ENCODE data around the gene SCNN1A.
A peak's percentile ranks its signal among the peaks of the same experiment; 100 is the strongest.

SCNN1A gene

DNA sequence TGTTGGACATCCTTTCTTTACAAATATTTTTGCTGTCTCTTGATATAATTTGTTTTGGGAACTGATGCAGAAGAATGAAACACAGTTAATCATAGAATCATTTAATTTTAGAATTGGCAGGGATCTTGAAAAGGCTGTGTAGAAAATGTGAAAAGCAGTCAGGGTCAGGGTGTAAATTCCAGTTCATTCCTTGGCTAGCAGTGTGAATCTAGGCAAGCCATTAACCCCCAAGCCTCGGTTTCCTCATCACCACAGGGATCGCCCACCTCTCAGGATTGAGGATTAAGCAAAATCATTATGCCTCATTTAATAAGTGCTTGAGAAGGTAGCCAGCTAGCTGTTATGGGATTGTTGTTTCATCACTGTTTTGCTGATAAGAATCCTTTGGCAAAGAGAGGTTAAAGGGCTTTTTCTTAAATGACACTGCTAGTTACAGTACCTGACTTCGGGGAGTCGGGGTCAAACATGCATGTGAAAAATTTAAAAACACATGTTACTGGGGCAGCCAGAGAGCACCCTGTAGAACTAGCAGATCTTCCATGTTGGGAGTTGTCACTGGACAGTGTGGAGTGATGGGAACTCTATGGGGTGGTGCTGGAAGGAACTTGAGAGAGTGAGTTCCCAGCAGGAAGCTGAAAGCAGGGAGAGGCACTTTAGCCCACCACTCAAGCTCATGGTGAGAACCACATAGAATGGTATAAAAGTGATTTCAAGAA lies 44.2 kb downstream of the SCNN1A start:
- no peak for DNase-seq

DNA sequence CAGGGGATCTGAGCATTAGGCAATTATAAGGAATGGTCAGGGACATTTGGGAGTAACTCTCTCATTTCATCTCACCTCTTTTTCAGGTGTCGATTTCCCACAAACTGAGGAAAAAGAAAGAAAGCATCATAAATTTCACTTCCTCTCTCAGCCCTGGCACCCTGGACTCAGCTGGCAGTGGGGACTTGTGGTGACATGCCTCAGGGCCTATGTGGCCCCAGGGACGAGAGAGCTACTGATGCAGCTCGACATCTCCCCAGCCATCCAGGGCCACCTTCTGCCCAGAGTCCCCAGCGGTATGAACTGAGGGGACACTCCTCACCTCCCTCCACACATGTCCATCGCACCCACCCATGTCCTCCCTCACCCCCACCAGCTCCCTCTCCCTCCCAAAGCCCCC lies 45.2 kb downstream of the SCNN1A start:
- DNase-seq = no peak

DNA sequence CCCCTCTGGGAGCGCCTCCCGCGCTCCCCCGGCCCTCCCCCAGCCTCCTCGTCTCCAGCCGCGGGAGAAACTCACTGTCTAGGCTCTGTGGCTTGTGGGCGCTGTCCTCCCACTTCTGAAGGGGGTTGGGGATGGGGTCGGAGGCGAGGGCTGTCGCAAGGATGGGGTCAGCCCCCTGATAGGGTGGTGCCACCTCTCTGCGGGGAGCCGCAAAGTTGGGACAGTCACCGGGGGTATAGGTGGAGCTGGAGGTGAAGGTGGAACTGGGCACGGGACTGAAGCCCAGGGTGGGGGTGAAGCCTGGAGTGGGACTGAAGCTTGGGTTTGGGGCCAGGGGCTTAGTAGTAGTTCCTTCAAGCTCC lies 45.7 kb downstream of the SCNN1A start:
- no peak for DNase-seq

DNA sequence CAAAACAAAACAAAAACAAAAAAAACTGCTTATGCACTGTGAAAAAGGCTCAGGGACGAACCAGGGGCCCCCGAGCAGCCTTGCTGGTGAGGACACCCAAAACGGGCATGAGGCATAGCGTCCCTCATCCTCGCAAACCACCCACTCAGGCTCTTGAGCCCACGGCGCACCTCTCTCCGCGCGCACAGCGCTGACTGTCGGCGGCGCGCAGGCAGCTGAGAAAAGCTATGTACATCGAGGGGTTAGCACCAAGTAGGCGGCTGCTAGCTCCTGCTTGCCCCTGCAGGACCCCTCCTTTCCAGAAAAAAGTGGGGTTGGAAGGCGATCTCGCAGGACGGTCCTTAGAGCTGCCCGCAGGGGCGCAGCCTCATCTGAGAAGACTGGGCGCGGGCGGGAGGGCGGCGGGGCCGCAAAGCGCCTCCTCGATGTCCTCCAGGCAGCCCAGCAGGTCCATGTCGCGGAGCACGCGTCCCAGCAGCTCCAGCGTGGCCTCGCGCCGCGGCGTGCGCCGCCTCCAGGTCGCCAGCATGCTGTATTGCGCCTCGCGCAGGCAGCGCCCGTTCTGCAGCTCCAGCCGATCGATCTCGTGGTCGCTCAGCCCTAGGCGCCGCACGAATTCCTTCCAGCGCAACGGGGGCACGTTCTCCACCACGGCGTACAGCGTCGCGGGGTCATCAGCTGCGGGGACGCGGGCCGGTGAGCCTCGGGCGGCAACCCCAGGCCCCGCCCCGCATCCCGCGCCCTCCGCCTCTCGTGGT lies 46.2 kb downstream of the SCNN1A start:
- DNase-seq = no peak

DNA sequence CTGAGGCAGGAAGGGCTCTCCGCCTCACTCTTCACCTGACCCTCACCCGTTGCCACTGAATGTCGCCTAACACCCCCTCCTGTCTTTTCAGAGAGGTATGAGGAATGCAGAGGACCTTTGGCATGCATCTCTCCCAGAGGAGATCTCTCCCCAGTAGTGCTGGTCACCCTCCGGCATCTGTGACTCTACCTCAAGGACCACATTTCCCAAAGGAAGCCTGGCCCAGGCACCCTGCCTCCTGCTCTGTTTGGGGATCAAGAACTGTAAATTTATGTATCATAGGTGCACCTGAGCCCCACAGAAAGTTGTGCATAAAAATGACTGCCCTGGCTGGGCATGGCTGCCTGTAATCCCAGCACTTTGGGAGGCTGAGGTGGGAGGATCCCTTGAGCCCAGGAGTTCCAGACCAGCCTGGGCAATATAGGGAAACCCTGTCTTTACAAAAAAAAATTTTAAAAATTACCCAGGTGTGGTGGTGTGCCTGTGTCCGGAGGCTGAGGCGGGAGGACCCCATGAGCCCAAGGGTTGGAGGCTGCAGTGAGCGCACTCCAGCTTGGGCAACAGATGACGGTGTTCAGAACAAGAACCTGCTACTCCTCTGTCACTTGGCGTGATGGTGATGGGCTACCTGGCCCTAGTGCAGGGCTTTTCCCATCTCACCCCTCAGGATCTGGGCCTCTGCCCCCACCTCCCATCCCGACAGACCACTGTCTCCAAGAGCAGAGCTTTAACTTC lies 47.2 kb downstream of the SCNN1A start:
- no peak for DNase-seq

DNA sequence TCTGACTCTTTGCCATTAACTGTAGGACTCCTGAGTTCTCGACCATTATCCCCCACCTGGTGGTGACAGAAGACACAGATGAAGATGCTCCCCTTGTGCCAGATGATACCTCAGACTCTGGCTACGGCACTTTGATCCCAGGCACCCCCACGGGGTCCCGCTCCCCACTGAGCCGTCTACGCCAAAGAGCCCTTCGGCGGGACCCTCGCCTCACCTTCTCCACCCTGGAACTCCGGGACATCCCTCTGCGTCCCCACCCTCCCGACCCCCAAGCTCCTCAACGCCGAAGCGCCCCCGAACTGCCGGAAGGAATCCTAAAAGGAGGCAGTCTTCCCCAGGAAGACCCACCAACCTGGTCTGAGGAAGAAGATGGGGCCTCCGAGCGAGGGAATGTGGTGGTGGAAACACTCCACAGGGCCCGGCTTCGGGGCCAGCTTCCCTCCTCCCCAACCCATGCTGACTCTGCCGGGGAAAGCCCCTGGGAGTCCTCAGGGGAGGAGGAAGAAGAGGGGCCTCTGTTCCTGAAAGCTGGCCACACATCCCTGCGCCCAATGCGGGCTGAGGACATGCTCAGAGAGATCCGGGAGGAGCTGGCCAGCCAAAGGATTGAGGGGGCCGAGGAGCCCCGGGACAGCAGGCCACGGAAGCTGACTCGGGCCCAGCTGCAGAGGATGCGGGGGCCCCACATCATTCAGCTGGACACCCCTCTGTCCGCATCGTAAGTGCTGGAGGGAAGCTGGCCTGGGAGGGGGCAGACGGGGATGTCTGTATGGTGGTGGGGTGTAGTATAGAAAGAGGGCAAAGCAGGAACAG lies 47.9 kb downstream of the SCNN1A start:
- DNase-seq = no peak

DNA sequence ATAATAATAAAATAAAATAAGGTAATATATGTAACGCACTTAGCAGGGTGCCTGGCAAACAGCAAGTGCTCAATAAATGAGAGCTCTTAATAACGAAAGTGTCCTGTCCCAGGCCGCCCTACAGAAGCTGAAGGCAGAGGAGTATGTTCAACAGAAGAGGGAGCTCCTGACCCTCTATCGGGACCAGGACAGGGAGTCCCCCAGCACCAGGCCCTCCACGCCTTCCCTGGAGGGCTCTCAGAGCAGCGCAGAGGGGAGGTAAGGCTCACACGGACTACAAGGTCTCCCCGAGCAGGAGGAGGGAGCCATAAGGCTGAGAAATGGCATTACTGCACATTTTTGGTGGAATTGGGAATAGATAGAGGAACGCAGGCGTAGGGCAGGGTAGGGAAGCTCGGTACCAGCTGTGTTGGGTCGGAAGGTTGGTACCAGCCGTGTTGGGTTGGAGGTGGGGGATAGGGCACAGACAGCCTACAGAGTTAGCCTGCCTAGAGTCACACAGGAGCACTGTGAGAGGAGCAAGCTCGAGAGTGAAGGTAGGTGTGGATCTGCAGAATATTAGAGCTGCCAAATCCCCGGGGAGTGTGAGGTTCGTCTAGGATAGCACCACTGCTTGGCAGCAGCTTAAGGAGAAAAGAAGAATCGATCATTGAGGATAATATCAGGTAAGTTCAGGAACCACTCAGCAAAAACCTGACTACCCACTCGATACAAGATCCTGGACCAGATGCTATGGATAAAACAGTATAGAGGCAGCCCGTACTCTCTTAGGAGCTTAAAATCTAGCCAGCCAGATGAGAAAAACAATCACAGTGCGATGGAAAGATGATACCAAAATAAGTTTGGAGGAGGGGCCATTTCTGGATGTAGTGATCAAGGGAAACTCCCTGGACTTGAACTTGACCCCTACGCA lies 48.8 kb downstream of the SCNN1A start:
- DNase-seq = peak; percentile 14

DNA sequence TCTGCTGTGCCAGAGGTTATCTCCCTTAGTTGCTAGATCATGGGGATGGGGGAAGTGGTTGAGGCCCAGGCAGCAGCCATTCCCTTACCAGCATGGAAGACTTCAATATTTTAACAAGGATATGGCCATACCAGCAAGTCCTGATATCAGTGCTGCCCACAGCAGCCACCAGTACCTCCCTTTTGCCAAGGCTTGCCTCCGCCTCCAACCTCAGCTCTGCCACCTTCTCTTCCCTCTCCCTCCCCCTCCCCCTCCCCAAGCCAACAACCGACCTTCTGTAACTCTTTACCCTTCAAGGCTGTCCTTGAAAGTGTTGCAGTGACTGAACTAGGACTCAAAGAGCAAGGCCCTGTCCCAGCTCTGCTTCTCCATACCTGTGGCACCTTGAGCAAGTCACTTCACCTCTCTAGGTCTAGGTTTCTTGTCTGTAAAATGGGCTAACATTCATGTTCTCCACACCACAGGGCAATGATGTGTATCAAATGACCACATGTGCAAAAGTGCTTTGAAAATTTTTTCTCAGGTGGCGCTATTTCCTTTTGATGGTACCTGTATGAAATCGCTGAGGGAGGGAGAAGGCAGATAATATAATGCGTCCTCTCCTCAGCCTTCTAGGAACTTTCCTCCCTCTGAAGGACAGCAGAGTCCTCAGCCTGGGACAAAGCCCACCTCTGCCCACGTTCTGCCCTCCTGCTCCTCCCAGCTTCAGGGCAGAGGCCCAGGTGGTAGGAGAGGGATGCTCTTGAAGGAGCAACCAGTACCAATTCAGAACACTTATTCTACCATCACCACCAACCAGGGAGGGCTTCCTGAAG lies 50.2 kb downstream of the SCNN1A start:
- DNase-seq = no peak

DNA sequence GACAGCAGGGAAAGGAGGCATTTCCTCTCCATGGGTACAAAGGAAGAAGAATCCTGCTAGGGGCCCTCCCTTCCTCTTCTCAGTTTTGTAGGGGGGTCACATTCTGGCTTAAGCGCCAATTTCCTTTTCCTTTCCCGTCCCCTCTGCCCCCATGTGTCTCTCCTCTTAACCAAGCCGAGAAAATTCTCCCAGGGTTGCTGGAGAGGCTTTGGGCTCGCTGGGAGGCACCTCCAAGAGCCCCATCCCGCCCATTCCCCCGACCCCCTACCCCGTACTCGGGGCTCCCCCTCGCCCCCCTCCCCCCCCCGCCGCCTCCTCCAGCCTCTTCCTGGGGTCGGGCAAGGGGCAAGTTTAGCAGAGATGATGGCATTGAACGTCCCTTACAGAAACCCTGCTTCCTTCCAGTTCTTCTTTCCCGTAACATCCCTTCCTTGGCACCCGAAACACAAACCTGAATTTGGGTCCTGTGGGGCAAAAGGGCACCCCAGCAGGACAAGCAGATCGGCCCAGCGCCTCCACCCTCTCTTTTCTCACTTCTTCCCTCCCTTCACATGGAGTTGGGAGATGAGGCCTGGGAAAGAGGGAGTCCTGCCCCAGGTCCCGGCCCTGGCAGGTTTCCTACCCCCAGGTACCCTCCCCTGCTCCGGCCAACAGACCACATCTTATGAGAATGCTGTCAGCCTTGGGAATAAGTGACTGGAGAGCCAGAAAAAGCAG lies 51.2 kb downstream of the SCNN1A start:
- no peak for DNase-seq

DNA sequence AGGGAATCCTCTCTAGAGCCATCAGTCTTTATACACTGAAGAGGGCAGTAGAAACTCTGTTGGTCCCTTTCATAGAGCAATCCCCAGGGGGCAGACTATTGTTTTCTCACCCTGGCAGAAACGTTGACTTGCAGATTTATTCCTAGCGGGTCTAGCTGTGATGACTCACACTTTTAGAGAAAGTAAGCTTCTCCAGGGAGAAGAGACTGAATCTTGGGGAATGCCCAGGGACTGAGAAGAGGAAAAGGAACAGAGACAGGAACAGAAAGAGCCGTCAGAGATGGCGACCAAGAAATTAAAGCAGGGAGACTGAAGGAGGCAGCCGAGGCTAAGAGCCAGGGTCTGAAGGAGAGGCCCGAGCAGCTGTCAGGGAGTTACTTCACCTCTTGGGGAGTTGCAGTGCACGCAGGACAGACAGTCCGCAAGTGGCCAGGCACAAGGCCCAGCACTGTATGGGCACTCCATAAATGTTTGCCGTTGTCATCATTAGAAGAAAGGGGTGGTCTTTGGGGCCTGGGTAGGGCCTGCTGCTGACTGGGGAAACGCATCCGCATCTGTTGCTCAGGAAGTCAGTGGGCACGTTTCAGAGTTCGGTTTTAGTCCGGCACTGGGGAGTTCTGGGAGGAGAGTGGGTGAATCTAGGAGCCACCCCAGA lies 51.9 kb downstream of the SCNN1A start:
- peak; percentile 74 for DNase-seq

DNA sequence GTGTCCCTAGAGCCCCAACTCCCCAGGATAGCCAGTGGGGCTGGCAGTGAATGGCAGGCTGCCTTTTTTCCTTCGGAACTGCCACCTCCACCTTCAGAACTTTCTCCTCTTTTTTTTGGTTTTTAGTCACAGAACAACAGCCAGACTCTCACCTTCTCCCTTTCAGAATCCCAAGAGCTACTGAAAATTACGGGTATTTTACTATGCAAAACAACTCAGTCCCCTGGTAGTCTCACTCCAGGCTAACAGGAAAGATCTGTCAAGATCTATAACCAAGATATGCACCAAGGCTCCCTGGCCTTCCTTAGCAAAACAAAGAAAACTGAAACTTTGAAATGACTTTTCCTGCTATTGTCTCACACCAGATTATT lies 52.4 kb downstream of the SCNN1A start:
- no peak for DNase-seq

DNA sequence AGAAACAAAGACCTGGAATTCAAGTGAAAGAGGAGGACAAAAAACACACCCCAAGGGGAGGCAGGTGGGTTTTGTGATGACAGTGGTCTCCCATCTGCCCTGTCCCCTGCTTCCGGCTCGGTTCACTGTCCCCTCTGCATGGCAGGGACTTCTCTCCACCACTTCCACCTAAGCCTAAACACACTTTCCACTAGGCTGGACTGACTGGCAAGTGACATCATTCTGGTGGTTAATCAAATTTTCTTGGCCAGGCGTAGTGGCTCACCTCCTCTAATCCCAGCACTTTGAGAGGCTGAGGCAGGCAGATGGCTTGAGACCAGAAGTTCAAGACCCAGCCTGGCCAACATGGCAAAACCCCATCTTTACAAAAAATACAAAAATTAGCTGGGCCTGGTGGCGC lies 53.0 kb downstream of the SCNN1A start:
- DNase-seq = no peak

DNA sequence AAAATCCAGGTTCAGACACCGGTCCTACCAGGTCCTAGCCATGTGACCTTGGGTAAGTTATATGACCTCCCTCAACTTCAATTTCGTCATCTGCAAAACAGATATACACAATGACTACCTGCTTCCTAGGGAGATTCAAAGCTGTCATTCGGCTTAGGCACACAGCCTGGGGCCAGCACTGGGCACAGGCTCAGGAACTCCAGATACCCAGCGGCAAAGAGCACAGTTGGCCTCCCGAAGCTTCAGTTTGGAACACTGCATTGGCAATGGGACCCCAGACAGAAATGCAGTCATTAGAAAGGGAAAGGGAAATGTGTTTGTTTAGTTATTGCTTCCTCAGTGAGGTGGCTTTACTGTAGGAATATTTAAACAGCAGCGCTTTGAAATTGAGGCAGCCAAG lies 53.5 kb downstream of the SCNN1A start:
- DNase-seq = no peak

DNA sequence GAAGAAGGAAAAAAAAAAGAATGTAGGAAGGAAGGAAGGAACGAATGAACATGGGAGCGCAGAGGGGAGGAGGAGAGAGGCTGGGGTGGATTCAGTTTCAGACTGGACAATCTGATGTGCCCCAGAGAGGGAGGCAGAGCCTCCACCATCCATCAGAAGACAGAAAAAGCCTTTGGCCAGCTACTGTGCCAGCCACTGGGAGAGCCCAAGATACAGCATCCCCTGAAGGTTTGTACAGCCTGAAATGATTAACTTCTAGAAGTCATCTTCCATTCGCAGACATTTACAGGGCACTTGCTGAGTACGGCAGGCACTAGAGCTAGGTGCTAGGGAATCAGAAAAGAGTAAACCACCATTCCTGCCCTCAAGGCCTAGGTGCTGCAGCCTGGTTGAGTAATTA lies 55.9 kb downstream of the SCNN1A start:
- DNase-seq = no peak

DNA sequence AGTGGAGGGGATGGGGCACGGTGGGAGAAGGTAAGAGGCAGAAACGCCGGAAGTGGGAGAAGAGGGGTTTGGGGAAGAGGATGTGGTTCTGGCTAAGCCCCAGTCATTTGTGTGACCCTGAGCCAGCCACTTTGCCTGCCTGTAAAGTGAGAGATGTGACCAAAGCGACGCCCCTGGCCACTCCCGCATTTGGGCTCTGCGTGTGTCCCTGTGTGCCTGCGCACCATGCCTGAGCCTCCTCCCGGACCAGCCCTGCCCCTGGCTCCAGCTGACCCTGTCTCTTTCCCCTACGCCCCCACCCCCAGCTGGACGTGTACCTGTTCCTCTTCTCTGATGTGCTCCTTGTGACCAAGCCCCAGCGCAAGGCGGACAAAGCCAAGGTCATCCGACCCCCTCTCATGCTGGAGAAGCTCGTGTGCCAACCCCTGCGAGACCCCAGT lies 56.9 kb downstream of the SCNN1A start:
- DNase-seq = no peak

DNA sequence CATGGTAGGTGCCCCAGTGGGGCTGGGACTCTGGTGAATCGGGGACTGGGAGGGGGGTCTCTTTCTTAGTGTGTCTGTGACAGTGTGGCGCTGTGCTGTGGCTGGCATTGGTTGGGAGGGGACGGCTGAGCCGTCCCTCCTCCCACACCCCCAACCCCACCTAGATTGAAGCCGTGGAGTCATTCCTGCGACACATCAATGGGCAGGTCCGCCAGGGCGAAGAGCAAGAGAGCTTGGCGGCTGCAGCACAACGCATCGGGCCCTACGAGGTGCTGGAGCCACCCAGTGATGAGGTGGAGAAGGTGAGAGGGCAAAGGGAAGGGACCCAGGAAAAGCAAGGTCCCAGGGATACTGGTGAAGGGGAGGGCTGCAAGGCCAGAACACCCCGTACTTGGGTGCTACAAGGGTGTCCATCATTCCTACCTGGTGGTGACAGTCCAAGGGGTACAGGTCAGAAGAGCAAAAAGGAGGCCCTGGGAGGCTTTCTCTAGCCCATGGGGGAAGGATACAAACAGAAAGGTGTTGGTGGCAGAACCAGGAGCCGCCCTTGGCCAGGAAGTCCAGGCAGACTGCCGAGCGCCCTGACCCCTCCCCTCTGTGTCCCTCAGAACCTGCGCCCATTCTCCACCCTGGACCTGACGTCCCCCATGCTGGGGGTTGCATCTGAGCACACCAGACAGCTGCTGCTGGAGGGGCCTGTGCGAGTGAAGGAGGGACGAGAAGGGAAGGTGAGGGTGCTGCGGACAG lies 57.5 kb downstream of the SCNN1A start:
- DNase-seq = no peak

DNA sequence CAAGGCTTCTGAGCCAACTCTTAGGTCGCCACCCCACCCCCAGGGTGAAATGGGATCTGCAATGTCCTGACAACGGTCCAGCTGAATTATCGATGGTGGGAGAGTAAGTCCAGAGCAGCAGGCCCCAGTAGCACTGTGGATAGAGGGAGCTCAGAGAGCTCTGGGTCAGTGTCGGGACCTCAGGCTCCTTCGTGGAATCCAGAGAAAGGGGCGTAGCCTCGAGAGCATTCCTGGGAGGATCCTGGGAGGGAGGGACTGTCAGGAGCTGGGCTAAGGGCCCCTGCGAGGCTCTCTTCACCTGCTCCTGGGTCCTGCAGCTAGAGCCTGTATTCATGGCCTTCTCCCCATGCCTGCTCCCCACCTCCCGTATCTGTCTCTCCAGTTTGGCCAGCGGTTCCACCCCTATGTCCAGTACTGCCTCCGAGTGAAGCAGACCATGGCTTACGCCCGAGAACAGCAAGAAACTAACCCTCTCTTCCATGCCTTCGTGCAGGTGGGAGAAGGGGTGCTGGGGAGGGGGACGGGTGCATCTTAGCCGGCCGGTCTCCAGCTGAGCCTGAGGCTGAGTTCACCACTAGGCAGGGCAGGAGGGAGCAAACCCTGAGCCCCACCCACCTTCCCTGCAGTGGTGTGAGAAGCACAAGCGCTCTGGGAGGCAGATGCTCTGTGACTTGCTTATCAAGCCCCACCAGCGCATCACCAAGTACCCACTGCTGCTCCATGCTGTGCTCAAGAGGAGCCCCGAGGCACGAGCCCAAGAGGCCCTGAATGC lies 58.3 kb downstream of the SCNN1A start:
- DNase-seq = no peak
